HCT116 (cell line): ENCODE data around the gene TTL.

Experiments
- TF ChIP-seq, protein P1 (sequence below): IDR thresholded peaks from 2 replicates; pipeline ENCODE4 v1.6.1; 2012; ENCODE audit warnings: low read depth
- TF ChIP-seq, protein P2 (sequence below): IDR thresholded peaks from 2 replicates; pipeline ENCODE4 v1.6.1; 2012
- TF ChIP-seq, protein P3 (sequence below), 3 experiments: fragments of 200-600 bp in 1 of 3; sonication (generic) in 1 of 3; IDR thresholded peaks in 2 of 3; conservative IDR thresholded peaks in 1 of 3; 2 replicates each; pipeline ENCODE4 v1.5.1; 2012 to 2017; ENCODE audit warnings: low read depth in 2 of 3, low read length in 2 of 3, antibody characterized with exemption in 1 of 3, borderline replicate concordance in 1 of 3, control low read depth in 1 of 3, mild to moderate bottlenecking in 1 of 3, mixed read lengths in 1 of 3, mixed run types in 1 of 3, moderate library complexity in 1 of 3; ENCODE audit not compliant: insufficient read depth in 1 of 3

DNA sequence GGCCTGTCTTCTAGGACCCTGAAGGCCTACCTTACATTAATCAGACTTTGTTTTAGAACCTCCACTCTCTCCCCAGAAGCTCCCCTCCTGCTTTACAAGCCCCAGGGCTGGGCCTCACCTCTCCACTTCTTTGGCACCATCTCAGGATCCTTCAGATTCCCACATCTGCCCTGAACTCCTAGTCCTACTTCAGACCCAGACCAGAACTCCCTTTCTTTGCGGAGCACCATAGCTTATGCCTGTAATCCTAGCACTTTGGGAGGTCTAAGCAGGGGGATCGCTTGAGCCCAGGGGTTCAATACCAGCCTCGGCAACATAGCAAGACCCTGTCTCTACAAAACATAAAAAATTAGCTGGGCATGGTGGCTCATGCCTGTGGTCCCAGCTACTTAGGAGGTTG, 103.4 kb downstream of the TTL start:
- TF ChIP-seq, protein P1, sequence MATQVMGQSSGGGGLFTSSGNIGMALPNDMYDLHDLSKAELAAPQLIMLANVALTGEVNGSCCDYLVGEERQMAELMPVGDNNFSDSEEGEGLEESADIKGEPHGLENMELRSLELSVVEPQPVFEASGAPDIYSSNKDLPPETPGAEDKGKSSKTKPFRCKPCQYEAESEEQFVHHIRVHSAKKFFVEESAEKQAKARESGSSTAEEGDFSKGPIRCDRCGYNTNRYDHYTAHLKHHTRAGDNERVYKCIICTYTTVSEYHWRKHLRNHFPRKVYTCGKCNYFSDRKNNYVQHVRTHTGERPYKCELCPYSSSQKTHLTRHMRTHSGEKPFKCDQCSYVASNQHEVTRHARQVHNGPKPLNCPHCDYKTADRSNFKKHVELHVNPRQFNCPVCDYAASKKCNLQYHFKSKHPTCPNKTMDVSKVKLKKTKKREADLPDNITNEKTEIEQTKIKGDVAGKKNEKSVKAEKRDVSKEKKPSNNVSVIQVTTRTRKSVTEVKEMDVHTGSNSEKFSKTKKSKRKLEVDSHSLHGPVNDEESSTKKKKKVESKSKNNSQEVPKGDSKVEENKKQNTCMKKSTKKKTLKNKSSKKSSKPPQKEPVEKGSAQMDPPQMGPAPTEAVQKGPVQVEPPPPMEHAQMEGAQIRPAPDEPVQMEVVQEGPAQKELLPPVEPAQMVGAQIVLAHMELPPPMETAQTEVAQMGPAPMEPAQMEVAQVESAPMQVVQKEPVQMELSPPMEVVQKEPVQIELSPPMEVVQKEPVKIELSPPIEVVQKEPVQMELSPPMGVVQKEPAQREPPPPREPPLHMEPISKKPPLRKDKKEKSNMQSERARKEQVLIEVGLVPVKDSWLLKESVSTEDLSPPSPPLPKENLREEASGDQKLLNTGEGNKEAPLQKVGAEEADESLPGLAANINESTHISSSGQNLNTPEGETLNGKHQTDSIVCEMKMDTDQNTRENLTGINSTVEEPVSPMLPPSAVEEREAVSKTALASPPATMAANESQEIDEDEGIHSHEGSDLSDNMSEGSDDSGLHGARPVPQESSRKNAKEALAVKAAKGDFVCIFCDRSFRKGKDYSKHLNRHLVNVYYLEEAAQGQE = no peak
- TF ChIP-seq, protein P2, sequence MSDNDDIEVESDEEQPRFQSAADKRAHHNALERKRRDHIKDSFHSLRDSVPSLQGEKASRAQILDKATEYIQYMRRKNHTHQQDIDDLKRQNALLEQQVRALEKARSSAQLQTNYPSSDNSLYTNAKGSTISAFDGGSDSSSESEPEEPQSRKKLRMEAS = no peak
- TF ChIP-seq, protein P3, sequence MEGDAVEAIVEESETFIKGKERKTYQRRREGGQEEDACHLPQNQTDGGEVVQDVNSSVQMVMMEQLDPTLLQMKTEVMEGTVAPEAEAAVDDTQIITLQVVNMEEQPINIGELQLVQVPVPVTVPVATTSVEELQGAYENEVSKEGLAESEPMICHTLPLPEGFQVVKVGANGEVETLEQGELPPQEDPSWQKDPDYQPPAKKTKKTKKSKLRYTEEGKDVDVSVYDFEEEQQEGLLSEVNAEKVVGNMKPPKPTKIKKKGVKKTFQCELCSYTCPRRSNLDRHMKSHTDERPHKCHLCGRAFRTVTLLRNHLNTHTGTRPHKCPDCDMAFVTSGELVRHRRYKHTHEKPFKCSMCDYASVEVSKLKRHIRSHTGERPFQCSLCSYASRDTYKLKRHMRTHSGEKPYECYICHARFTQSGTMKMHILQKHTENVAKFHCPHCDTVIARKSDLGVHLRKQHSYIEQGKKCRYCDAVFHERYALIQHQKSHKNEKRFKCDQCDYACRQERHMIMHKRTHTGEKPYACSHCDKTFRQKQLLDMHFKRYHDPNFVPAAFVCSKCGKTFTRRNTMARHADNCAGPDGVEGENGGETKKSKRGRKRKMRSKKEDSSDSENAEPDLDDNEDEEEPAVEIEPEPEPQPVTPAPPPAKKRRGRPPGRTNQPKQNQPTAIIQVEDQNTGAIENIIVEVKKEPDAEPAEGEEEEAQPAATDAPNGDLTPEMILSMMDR (IDR thresholded peaks at IDR 0.05 in 2 of 3, conservative IDR thresholded peaks at IDR 0.05 in 1 of 3; ENCODE audit: borderline replicate concordance in 1 of 3, insufficient read depth in 1 of 3, low read depth in 2 of 3, low read length in 2 of 3) = no peak
